CD4-positive, alpha-beta T cell treated with Interleukin-4 for 1 hour (primary cell): ENCODE data around the gene TRPC1.
"Not testable (repeated sequence)": the region's sequence is repeated elsewhere in the genome, so short reads cannot be mapped to it uniquely, and the experiment has no call there.

Source experiments
- DNase-seq, 2 donors: peaks; one replicate each; pipeline ENCODE4 v3.0.0-alpha.2; 2020 to 2022

Gene TRPC1

GRCh38 chr3:142723968-142724681 lies at the start of gene TRPC1:
Gene TRPC1 (plus strand): TSS chr3:142724034. CDS start chr3:142724560, 526 bp downstream.
- DNase-seq, result peak; percentile 86 to 88

GRCh38 chr3:142676151-142676550 lies 47.7 kb upstream of the TRPC1 start:
- DNase-seq, result no peak

DNA sequence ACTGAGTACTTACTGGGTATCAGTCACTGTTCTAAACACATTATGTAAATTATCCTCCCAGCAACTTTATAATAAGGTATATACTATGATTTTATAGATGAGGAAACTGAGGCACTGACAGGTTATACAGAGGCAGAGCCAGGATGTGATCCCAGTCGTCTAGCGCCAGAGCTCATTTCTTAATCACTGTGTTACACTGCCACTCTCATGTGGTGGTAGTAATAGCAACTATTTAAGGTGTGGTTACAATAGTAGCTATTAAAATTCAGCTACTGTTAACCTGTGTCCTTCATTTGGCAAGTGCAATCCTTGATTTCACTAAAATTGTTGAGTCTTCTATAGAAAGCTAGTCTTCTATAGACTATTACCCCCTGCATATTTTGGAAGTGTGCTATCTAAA lies 43.1 kb upstream of the TRPC1 start:
- DNase-seq, result no peak

- no peak for DNase-seq
These were observed 33.2 kb upstream of the TRPC1 start for GRCh38 chr3:142690613-142691012.

DNA sequence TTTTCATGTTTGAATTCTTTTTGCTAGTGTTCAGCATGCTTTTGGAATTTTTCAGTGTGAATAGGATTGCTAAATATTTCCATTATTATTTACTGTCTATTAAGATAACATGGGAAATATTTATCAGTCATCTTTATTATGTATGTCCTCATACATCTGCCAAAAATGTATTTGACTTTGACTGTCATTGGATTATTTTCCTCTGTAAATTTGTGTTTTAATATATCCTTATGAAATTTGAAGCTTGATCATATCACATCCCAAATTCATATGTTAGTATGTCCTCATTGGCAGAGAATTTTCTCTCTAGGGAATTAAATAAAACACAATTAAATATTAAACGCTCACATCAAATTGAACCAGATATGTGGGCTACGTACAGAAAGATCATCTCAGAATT lies 32.3 kb upstream of the TRPC1 start:
- DNase-seq, result no peak

GRCh38 chr3:142693136-142693853 lies 30.5 kb upstream of the TRPC1 start:
- no peak for DNase-seq

DNA sequence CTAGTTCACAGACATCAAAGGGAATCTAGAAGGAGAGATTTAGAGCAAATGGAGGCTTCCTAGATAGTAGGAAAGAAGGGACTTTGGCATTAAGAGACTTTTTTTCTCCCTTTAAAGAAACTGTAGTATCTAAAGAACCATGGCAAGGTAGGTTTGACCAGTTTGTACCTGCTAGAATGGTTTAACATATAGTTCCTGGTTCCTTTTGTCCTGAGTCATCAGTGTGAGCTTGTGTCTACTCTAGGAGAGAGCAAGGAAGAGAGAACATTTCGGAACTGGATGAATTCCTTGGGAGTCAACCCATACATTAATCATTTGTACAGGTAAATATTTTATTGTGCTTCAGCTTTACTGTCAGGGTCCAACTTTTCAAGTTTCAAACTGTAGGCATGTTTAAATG lies 29.6 kb upstream of the TRPC1 start:
- DNase-seq, result no peak

DNA sequence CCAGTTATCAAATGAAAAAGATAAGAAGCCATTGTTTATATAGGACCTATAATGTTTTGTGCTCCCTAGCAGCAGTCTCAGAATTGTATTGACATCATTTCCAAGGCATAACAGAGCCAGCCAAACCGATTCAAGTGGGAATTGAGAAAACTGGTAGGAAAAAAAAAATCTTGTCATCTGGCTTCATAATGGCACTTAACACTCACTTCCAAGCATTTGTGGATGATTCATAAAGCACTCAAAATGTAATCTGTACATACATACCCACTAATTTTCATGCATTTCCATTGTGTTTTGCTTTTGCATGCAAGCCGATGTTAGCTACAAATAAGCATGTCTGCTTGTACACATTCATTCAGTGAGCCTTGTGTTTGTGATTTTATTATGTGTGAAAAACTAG lies 18.6 kb upstream of the TRPC1 start:
- DNase-seq, result no peak

- DNase-seq, result no peak
These were observed 17.3 kb upstream of the TRPC1 start for GRCh38 chr3:142706321-142707127.

- no peak for DNase-seq
These were observed 14.6 kb upstream of the TRPC1 start for GRCh38 chr3:142709207-142709606.

DNA sequence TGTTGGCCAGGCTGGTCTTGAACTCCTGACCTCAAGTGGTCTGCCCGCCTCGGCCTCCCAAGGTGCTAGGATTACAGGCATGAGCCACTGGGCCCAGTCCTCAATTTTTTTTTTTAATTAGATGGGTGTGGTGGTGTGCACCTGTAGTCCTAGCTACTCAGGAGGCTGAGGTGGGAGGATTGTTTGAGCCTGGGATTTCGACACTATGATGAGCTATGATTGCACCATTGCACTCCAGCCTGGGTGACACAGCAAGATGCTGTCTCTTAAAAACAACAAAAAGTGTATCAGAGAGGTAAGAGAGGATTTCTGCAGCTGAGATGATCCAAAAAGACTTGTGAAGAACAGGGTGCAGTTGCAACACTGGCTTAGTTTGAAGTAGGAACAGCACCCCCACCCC lies 9.0 kb upstream of the TRPC1 start:
- DNase-seq, result not testable (repeated sequence)

- DNase-seq, result no peak
These were observed 7.7 kb upstream of the TRPC1 start for GRCh38 chr3:142716102-142716501.

DNA sequence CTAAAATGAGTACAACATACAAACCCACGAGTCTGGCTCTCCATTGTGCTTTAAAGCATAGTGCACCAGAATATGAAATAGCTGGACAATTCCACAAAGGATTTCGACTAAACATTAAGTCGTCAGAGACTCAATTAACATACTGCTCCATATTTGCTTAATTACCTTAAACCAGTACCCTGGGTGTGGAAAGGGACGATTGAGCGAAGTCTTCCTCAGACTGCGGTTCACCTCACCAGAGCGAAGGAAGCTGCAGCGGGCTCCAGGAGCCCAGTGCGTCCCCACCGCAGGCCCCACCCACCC lies 218 bp upstream of the TRPC1 start:
- no peak for DNase-seq

DNA sequence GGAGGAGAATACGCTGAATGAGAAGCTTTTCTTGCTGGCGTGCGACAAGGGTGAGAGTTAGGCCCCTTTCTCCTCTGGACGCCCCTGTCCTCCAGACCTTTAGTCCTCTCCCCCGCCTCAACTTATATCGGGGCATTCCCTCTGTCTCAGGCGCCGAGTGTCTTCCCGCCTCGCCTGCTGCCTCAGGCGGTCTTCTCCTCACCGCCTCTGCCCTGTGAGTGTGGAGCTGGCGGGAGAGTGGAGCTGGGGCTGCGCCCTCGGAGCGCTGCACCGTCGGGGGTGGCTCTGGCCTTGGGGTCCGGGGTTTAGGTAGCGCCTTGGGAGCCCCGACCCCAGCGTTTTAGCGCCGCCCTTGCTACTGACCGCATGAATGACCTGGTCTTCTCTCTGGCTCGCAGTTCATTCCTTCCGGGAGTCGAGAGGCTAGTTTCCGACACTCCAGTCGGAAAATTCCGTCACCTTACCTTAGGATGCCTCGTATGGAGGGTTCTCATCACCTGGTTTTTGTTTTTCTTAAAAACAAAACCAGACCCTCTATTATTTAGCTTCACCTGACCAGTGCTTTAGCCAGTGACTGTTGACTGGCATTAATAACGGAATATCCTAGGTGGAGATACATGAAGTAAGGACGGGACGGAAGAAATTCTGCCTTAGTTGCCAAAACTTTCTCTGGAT lies 985 bp downstream of the TRPC1 start:
- DNase-seq, result peak in 1 of 2 donors; percentile 11

- no peak for DNase-seq
These were observed 1.5 kb downstream of the TRPC1 start for GRCh38 chr3:142725357-142725739.

DNA sequence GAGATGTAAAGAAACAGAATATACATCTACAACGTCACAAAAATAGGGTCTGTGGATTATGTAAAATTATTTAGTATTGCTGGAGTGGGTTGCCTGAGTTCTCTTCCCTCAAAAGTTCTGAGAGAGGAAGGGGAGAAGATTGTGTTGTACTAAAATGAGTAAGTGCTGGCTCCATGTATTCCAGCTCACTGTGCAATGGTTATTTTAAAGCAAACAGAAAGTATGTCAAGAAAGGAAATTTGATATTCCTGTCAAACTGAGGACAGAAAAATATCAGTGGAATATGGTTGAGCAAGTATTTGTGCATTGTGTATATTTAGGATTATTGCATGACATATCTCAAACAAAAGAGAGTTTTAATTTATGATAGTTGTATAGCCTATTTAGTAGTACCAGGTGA lies 2.2 kb downstream of the TRPC1 start:
- no peak for DNase-seq

DNA sequence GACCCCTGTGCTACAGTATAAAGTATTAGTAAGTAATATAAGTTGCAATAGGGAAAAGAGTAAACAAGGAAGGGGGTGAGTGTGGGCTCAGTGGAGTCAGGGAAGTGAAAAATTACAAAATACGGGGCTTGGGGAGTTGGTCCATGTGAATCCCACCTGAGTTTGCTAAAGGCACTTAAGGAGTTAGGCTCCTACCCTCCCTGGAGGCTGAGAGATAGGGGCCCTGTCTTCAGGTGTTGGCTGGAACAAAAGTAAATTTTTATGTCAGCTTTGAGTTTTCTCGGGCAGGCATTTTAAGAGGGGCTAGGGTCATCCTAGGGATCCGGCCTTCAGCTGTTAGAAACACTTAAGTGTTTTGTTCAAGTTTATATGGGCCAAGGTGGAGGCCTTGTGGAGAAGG lies 8.2 kb downstream of the TRPC1 start:
- no peak for DNase-seq

- no peak for DNase-seq
These were observed 11.0 kb downstream of the TRPC1 start for GRCh38 chr3:142734834-142735233.

GRCh38 chr3:142735462-142735861 lies 11.6 kb downstream of the TRPC1 start:
- DNase-seq, result no peak

DNA sequence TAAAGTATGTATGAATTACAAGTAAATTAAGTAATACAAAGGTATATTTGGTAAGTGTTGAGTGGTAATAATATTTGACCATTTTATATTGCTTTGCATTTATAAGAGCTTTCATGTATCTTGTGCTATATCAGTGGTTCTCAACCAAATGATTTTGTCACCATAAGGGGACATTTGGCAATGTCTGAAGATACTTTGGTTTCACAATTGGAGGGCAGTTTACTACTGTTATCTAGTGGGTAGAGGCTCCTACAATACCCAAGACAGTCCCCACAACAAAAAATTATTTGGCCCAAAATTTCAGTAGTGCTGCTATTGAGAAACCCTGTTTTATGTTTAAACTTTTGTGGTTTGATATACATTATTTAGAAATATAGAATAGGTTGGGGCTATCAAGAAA lies 14.6 kb downstream of the TRPC1 start:
- DNase-seq, result no peak

DNA sequence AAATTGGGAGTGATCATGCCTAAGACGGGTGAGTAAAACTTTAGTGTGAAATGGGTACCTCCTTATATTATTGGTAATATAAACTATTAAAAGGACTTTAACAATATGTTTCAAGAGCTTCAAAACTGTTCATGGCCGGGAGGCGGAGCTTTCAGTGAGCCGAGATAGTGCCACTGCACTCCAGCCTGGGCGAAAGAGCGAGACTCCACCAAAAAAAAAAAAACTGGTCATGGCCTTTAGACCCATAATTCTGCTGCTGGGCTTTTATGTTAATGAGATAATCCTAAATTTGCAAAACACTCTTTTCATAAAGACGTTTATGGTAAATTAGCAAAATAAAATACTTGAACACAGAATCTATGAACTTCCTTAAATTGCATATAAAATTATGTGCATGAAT lies 22.8 kb downstream of the TRPC1 start:
- DNase-seq, result no peak

- not testable (repeated sequence) for DNase-seq
These were observed 26.7 kb downstream of the TRPC1 start for GRCh38 chr3:142750531-142750930.

- DNase-seq, result not testable (repeated sequence)
These were observed 28.8 kb downstream of the TRPC1 start for GRCh38 chr3:142752605-142753004.
